Measurements from ENCODE around the gene CAPZB.

CAPZB gene

GRCh38 chr1:19342894-19343616 lies 142.3 kb downstream of the CAPZB start:
- no peaks in the 10 kb centered on the region for H3K4me1 ChIP-seq (ENCODE audit: control insufficient read depth, insufficient read depth, low read length)
- WGBS, 2 experiments: 94% methylated on average over 33 of the region's 33 CpGs
- H3K36me3 ChIP-seq (ENCODE audit: control insufficient read depth, insufficient read depth, low read length): peaks cover 6% of the 10 kb centered on the region
- no peak overlapping the region for H3K27ac ChIP-seq (ENCODE audit: insufficient read depth, low read depth, low read length, poor library complexity, severe bottlenecking)
- no peaks in the 10 kb centered on the region for H3K27me3 ChIP-seq (ENCODE audit: control insufficient read depth, insufficient read depth, low read length, poor library complexity, severe bottlenecking)
- no peaks in the 10 kb centered on the region for H3K9me3 ChIP-seq (ENCODE audit: control insufficient read depth, low read length)
- no peak overlapping the region for H3K4me3 ChIP-seq (ENCODE audit: insufficient read depth, low read depth, low read length)

GRCh38 chr1:19342062-19342750 lies 143.1 kb downstream of the CAPZB start:
- Histone ChIP-seq H3K27me3 (ENCODE audit: control insufficient read depth, insufficient read depth, low read length, poor library complexity, severe bottlenecking) (no peaks in the 10 kb centered on the region), H3K36me3 (ENCODE audit: control insufficient read depth, insufficient read depth, low read length) (peaks cover 6% of the 10 kb centered on the region), H3K4me1 (ENCODE audit: control insufficient read depth, insufficient read depth, low read length) (no peaks in the 10 kb centered on the region), H3K9me3 (ENCODE audit: control insufficient read depth, low read length) (no peaks in the 10 kb centered on the region), H3K27ac (ENCODE audit: insufficient read depth, low read depth, low read length, poor library complexity, severe bottlenecking) (no peak overlapping the region), H3K4me3 (ENCODE audit: insufficient read depth, low read depth, low read length) (no peak overlapping the region)
- 93 to 94% methylated on average over 27 of the region's 27 CpGs for WGBS, 2 experiments

- no peak overlapping the region for H3K4me3 ChIP-seq (ENCODE audit: insufficient read depth, low read depth, low read length)
- H3K36me3 ChIP-seq (ENCODE audit: control insufficient read depth, insufficient read depth, low read length): peaks cover 6% of the 10 kb centered on the region
- H3K9me3 ChIP-seq (ENCODE audit: control insufficient read depth, low read length): no peaks in the 10 kb centered on the region
- H3K4me1 ChIP-seq (ENCODE audit: control insufficient read depth, insufficient read depth, low read length): no peaks in the 10 kb centered on the region
- H3K27me3 ChIP-seq (ENCODE audit: control insufficient read depth, insufficient read depth, low read length, poor library complexity, severe bottlenecking): no peaks in the 10 kb centered on the region
- H3K27ac ChIP-seq (ENCODE audit: insufficient read depth, low read depth, low read length, poor library complexity, severe bottlenecking): no peak overlapping the region
- 62 to 63% methylated on average over 25 of the region's 25 CpGs for WGBS, 2 experiments
These were observed 143.9 kb downstream of the CAPZB start for GRCh38 chr1:19341201-19342061.

- WGBS, 2 experiments: 92 to 93% methylated on average over 14 of the region's 14 CpGs
- H3K27ac ChIP-seq (ENCODE audit: insufficient read depth, low read depth, low read length, poor library complexity, severe bottlenecking): no peak overlapping the region
- H3K36me3 ChIP-seq (ENCODE audit: control insufficient read depth, insufficient read depth, low read length): peaks cover 6% of the 10 kb centered on the region
- H3K9me3 ChIP-seq (ENCODE audit: control insufficient read depth, low read length): no peaks in the 10 kb centered on the region
- H3K4me1 ChIP-seq (ENCODE audit: control insufficient read depth, insufficient read depth, low read length): no peaks in the 10 kb centered on the region
- no peak overlapping the region for H3K4me3 ChIP-seq (ENCODE audit: insufficient read depth, low read depth, low read length)
- H3K27me3 ChIP-seq (ENCODE audit: control insufficient read depth, insufficient read depth, low read length, poor library complexity, severe bottlenecking): no peaks in the 10 kb centered on the region
These were observed 144.9 kb downstream of the CAPZB start for GRCh38 chr1:19340387-19340937.

- 93% methylated on average over 19 of the region's 19 CpGs for WGBS, 2 experiments
- H3K27ac ChIP-seq (ENCODE audit: insufficient read depth, low read depth, low read length, poor library complexity, severe bottlenecking): no peak overlapping the region
These were observed 146.0 kb downstream of the CAPZB start for GRCh38 chr1:19339214-19339861.

GRCh38 chr1:19338323-19338762 lies 147.0 kb downstream of the CAPZB start:
- no peak overlapping the region for H3K4me3 ChIP-seq (ENCODE audit: insufficient read depth, low read depth, low read length)
- no peaks in the 10 kb centered on the region for H3K9me3 ChIP-seq (ENCODE audit: control insufficient read depth, low read length)
- H3K4me1 ChIP-seq (ENCODE audit: control insufficient read depth, insufficient read depth, low read length): no peaks in the 10 kb centered on the region
- 73 to 76% methylated on average over 27 of the region's 27 CpGs for WGBS, 2 experiments
- peak overlapping the region; percentile 8 for H3K27ac ChIP-seq (ENCODE audit: insufficient read depth, low read depth, low read length, poor library complexity, severe bottlenecking)
- H3K36me3 ChIP-seq (ENCODE audit: control insufficient read depth, insufficient read depth, low read length): no peaks in the 10 kb centered on the region
- no peaks in the 10 kb centered on the region for H3K27me3 ChIP-seq (ENCODE audit: control insufficient read depth, insufficient read depth, low read length, poor library complexity, severe bottlenecking)

More at GRCh38 chr1:19339214-19339861, 146.0 kb downstream of the CAPZB start:
- Histone ChIP-seq H3K36me3 (ENCODE audit: control insufficient read depth, insufficient read depth, low read length) (peaks cover 3% of the 10 kb centered on the region), H3K9me3 (ENCODE audit: control insufficient read depth, low read length) (no peaks in the 10 kb centered on the region), H3K27me3 (ENCODE audit: control insufficient read depth, insufficient read depth, low read length, poor library complexity, severe bottlenecking) (no peaks in the 10 kb centered on the region), H3K4me1 (ENCODE audit: control insufficient read depth, insufficient read depth, low read length) (no peaks in the 10 kb centered on the region), H3K4me3 (ENCODE audit: insufficient read depth, low read depth, low read length) (no peak overlapping the region)

GRCh38 chr1:19337289-19337688 lies 148.1 kb downstream of the CAPZB start:
- Histone ChIP-seq H3K27ac (ENCODE audit: insufficient read depth, low read depth, low read length, poor library complexity, severe bottlenecking) (no peak overlapping the region), H3K27me3 (ENCODE audit: control insufficient read depth, insufficient read depth, low read length, poor library complexity, severe bottlenecking) (no peaks in the 10 kb centered on the region), H3K4me1 (ENCODE audit: control insufficient read depth, insufficient read depth, low read length) (no peaks in the 10 kb centered on the region), H3K9me3 (ENCODE audit: control insufficient read depth, low read length) (no peaks in the 10 kb centered on the region), H3K36me3 (ENCODE audit: control insufficient read depth, insufficient read depth, low read length) (no peaks in the 10 kb centered on the region), H3K4me3 (ENCODE audit: insufficient read depth, low read depth, low read length) (no peak overlapping the region)
- 93 to 94% methylated on average over 4 of the region's 4 CpGs for WGBS, 2 experiments

GRCh38 chr1:19336543-19336942 lies 148.8 kb downstream of the CAPZB start:
- Histone ChIP-seq H3K36me3 (ENCODE audit: control insufficient read depth, insufficient read depth, low read length) (no peaks in the 10 kb centered on the region), H3K27ac (ENCODE audit: insufficient read depth, low read depth, low read length, poor library complexity, severe bottlenecking) (no peak overlapping the region), H3K9me3 (ENCODE audit: control insufficient read depth, low read length) (no peaks in the 10 kb centered on the region), H3K4me3 (ENCODE audit: insufficient read depth, low read depth, low read length) (no peak overlapping the region), H3K27me3 (ENCODE audit: control insufficient read depth, insufficient read depth, low read length, poor library complexity, severe bottlenecking) (no peaks in the 10 kb centered on the region), H3K4me1 (ENCODE audit: control insufficient read depth, insufficient read depth, low read length) (no peaks in the 10 kb centered on the region)
- WGBS, 2 experiments: 93 to 95% methylated on average over 7 of the region's 7 CpGs

- H3K27ac ChIP-seq (ENCODE audit: insufficient read depth, low read depth, low read length, poor library complexity, severe bottlenecking): no peak overlapping the region
- H3K27me3 ChIP-seq (ENCODE audit: control insufficient read depth, insufficient read depth, low read length, poor library complexity, severe bottlenecking): no peaks in the 10 kb centered on the region
- 80 to 85% methylated on average over 8 to 9 of the region's 9 CpGs for WGBS, 2 experiments
- H3K36me3 ChIP-seq (ENCODE audit: control insufficient read depth, insufficient read depth, low read length): no peaks in the 10 kb centered on the region
- no peaks in the 10 kb centered on the region for H3K4me1 ChIP-seq (ENCODE audit: control insufficient read depth, insufficient read depth, low read length)
- no peaks in the 10 kb centered on the region for H3K9me3 ChIP-seq (ENCODE audit: control insufficient read depth, low read length)
- no peak overlapping the region for H3K4me3 ChIP-seq (ENCODE audit: insufficient read depth, low read depth, low read length)
These were observed 151.6 kb downstream of the CAPZB start for GRCh38 chr1:19333587-19334354.

All from ectodermal cell (in vitro differentiated cells).